HCT116 (cell line): ENCODE measurements around the gene HEMGN. TPM values are rescaled to one million over a fixed set of nuclear protein-coding genes. Genes with fewer than 3 reads are reported as not detected.
A peak's percentile ranks its signal among the peaks of the same experiment; 100 is the strongest.

Experiments
- ATAC-seq: fragments of 200-7000 bp; cut with Tn5 transposase; 2 replicates; pipeline ENCODE4 v1.9.1; 2020; ENCODE audit warnings: mild to moderate bottlenecking, moderate library complexity
- BruUV-seq: library from RNA; stranded (reverse); fragments of 400-500 nt; replicated peaks from 2 replicates; lab custom pipeline; 2021; lab: Mats Ljungman, UMichigan
- CTCF ChIA-PET: fragments of 300-600 bp; sonication (Branson Sonifier 250); formaldehyde crosslinking; loops from one replicate; lab custom pipeline; 2021; ENCODE audit warnings: antibody characterized with exemption; lab: Charles Lee
- POLR2A ChIA-PET: fragments of 300-600, 350-600 bp; sonication (Branson Sonifier 250); formaldehyde crosslinking; loops from one replicate; lab custom pipeline; 2021; ENCODE audit warnings: antibody characterized with exemption; lab: Charles Lee
- RAD21 ChIA-PET, 2 experiments: fragments of 300-600 bp; sonication (Branson Sonifier 250); formaldehyde crosslinking; loops; one replicate each; lab custom pipeline; 2023; ENCODE audit warnings: low total read pairs in 2 of 2; ENCODE audit not compliant: uncharacterized antibody in 2 of 2, unreplicated experiment in 2 of 2, low non-redundant PET in 1 of 2; lab: Charles Lee
- DNase-seq: peaks from one replicate; pipeline ENCODE4 v3.0.0-alpha.2; 2010; ENCODE audit warnings: low read depth, low spot score
- H2AFZ ChIP-seq: fragments of 200-600 bp; shearing (Covaris generic), sonication (generic); 2 replicates; pipeline ENCODE4 v1.6.1; 2017; ENCODE audit warnings: low read depth, mixed run types, mixed read lengths, antibody characterized with exemption, low read length; ENCODE audit not compliant: poor library complexity, severe bottlenecking
- H3K27ac ChIP-seq: 2 replicates; pipeline ENCODE4 v1.5.1; 2012; ENCODE audit warnings: low read depth, low read length
- H3K27me3 ChIP-seq: fragments of 200-600 bp; sonication (generic); 2 replicates; pipeline ENCODE4 v1.6.1; 2016; ENCODE audit warnings: mixed run types, low read length, mixed read lengths; ENCODE audit not compliant: insufficient read depth
- H3K36me3 ChIP-seq, 2 experiments: fragments of 200-500 bp in 1 of 2; fragments of 200-600 bp in 1 of 2; sonication (Bioruptor generic) in 1 of 2; sonication (generic) in 1 of 2; 2 replicates each; pipeline versions ENCODE4 v1.5.1 to v1.6.1; 2014 to 2016; ENCODE audit warnings: low read length in 2 of 2, inconsistent platforms in 1 of 2, mixed read lengths in 1 of 2, mixed run types in 1 of 2; ENCODE audit not compliant: insufficient read depth in 2 of 2, control insufficient read depth in 1 of 2
- H3K4me1 ChIP-seq, 2 experiments: fragments of 200-600 bp in 1 of 2; sonication (generic) in 1 of 2; 2 replicates each; pipeline versions ENCODE4 v1.5.1 to v1.6.1; 2012 to 2017; ENCODE audit warnings: low read length in 2 of 2, inconsistent platforms in 1 of 2, mild to moderate bottlenecking in 1 of 2, mixed read lengths in 1 of 2, mixed run types in 1 of 2, moderate library complexity in 1 of 2; ENCODE audit not compliant: insufficient read depth in 2 of 2, control insufficient read depth in 1 of 2
- H3K4me2 ChIP-seq: fragments of 200-600 bp; sonication (generic); 2 replicates; pipeline ENCODE4 v1.6.1; 2017; ENCODE audit warnings: mixed run types, low read length, mixed read lengths
- H3K4me3 ChIP-seq, 2 experiments: fragments of 200-600 bp in 1 of 2; sonication (generic) in 1 of 2; replicated peaks in 1 of 2; 2 replicates each; pipeline ENCODE4 v1.5.1; 2011 to 2016; ENCODE audit warnings: low read length in 2 of 2, control low read depth in 1 of 2, low read depth in 1 of 2, mild to moderate bottlenecking in 1 of 2, mixed read lengths in 1 of 2, mixed run types in 1 of 2
- H3K79me2 ChIP-seq: fragments of 200-600 bp; sonication (generic); 2 replicates; pipeline ENCODE4 v1.6.1; 2017; ENCODE audit warnings: mild to moderate bottlenecking, mixed run types, low read length, moderate library complexity, mixed read lengths; ENCODE audit not compliant: insufficient read depth
- H3K9ac ChIP-seq: fragments of 200-600 bp; sonication (generic); 2 replicates; pipeline ENCODE4 v1.6.1; 2016; ENCODE audit warnings: low read length, mixed read lengths
- H3K9me2 ChIP-seq: fragments of 200-600 bp; sonication (generic), shearing (Covaris generic); 2 replicates; pipeline ENCODE4 v1.6.1; 2017; ENCODE audit warnings: mixed run types, mild to moderate bottlenecking, moderate library complexity; ENCODE audit not compliant: insufficient read depth
- H3K9me3 ChIP-seq, 2 experiments: fragments of 200-500 bp in 1 of 2; fragments of 200-600 bp in 1 of 2; sonication (Bioruptor generic) in 1 of 2; sonication (generic) in 1 of 2; 2 replicates each; pipeline ENCODE4 v1.6.1; 2014 to 2017; ENCODE audit warnings: low read length in 2 of 2, mixed read lengths in 2 of 2, inconsistent platforms in 1 of 2, low read depth in 1 of 2, mild to moderate bottlenecking in 1 of 2, mixed run types in 1 of 2, moderate library complexity in 1 of 2; ENCODE audit not compliant: control insufficient read depth in 1 of 2, insufficient read depth in 1 of 2
- H4K20me1 ChIP-seq: fragments of 200-600 bp; sonication (generic), shearing (Covaris generic); 2 replicates; pipeline ENCODE4 v1.6.1; 2017; ENCODE audit warnings: mixed run types, mild to moderate bottlenecking, moderate library complexity; ENCODE audit not compliant: insufficient read depth
- ATF3 ChIP-seq: IDR thresholded peaks from 2 replicates; pipeline ENCODE4 v1.6.1; 2012
- CBX3 ChIP-seq: IDR thresholded peaks from 2 replicates; pipeline ENCODE4 v1.6.1; 2012; ENCODE audit warnings: low read depth
- CEBPB ChIP-seq: IDR thresholded peaks from 2 replicates; pipeline ENCODE4 v1.6.1; 2012; ENCODE audit warnings: low read depth
- CTCF ChIP-seq, 3 experiments: fragments of 200-600 bp in 1 of 3; sonication (generic) in 1 of 3; IDR thresholded peaks in 2 of 3; conservative IDR thresholded peaks in 1 of 3; 2 replicates each; pipeline ENCODE4 v1.5.1; 2012 to 2017; ENCODE audit warnings: low read depth in 2 of 3, low read length in 2 of 3, antibody characterized with exemption in 1 of 3, borderline replicate concordance in 1 of 3, control low read depth in 1 of 3, mild to moderate bottlenecking in 1 of 3, mixed read lengths in 1 of 3, mixed run types in 1 of 3, moderate library complexity in 1 of 3; ENCODE audit not compliant: insufficient read depth in 1 of 3
- ELF1 ChIP-seq: IDR thresholded peaks from 2 replicates; pipeline ENCODE4 v1.6.1; 2012; ENCODE audit warnings: low read depth, borderline replicate concordance
- EZH2 ChIP-seq: fragments of 200-600 bp; sonication (generic); IDR thresholded peaks from 2 replicates; pipeline ENCODE4 v1.6.1; 2017; ENCODE audit warnings: antibody characterized with exemption, mixed run types
- FOSL1 ChIP-seq: IDR thresholded peaks from 2 replicates; pipeline ENCODE4 v1.6.1; 2012; ENCODE audit warnings: low read depth
- JUND ChIP-seq: IDR thresholded peaks from 2 replicates; pipeline ENCODE4 v1.6.1; 2012
- MAX ChIP-seq: IDR thresholded peaks from 2 replicates; pipeline ENCODE4 v1.6.1; 2012
- POLR2A ChIP-seq: IDR thresholded peaks from 2 replicates; pipeline ENCODE4 v1.7.0; 2011; ENCODE audit warnings: borderline replicate concordance; ENCODE audit not compliant: insufficient read depth, insufficient read length; ENCODE audit errors: extremely low read depth
- POLR2AphosphoS5 ChIP-seq: IDR thresholded peaks from 2 replicates; pipeline ENCODE4 v1.6.1; 2011; ENCODE audit warnings: mild to moderate bottlenecking, low read depth, low read length, moderate library complexity
- RAD21 ChIP-seq: IDR thresholded peaks from 2 replicates; pipeline ENCODE4 v1.6.1; 2012; ENCODE audit warnings: low read depth, mild to moderate bottlenecking
- REST ChIP-seq: IDR thresholded peaks from 2 replicates; pipeline ENCODE4 v1.6.1; 2012; ENCODE audit warnings: low read depth
- SIN3A ChIP-seq: IDR thresholded peaks from 2 replicates; pipeline ENCODE4 v1.6.1; 2012; ENCODE audit warnings: low read depth
- SP1 ChIP-seq: IDR thresholded peaks from 2 replicates; pipeline ENCODE4 v1.6.1; 2012; ENCODE audit warnings: low read depth
- SRF ChIP-seq: IDR thresholded peaks from 2 replicates; pipeline ENCODE4 v1.6.1; 2012; ENCODE audit warnings: low read depth
- TCF7L2 ChIP-seq: IDR thresholded peaks from 2 replicates; pipeline ENCODE4 v1.7.0; 2011; ENCODE audit warnings: borderline replicate concordance, inconsistent platforms; ENCODE audit not compliant: insufficient read depth, insufficient read length; ENCODE audit errors: extremely low read depth
- YY1 ChIP-seq: IDR thresholded peaks from 2 replicates; pipeline ENCODE4 v1.6.1; 2011; ENCODE audit warnings: low read length, low read depth, moderate library complexity, mild to moderate bottlenecking; ENCODE audit not compliant: insufficient replicate concordance; ENCODE audit errors: extremely low read depth
- ZFX ChIP-seq: fragments of 450-650 bp; IDR thresholded peaks from 2 replicates; pipeline ENCODE4 v1.6.1; 2017
- ZNF274 ChIP-seq: fragments of 200-500 bp; sonication (Bioruptor generic); IDR thresholded peaks from 2 replicates; pipeline ENCODE4 v1.6.1; 2014; ENCODE audit warnings: mild to moderate bottlenecking, low read depth, low read length, inconsistent platforms
- intact Hi-C: fragments of 100-400 bp; cut with micrococcal nuclease; formaldehyde crosslinking; loops from 2 replicates; pipeline ENCODE4 v1.10.0; 2022
- total RNA-seq: library from RNA; stranded (reverse); gene quantifications from one replicate; pipeline ENCODE4 v1.2.1, GENCODE V29; 2021; ENCODE audit not compliant: unreplicated experiment

The HEMGN gene
- total RNA-seq, 1 experiment from 2014 or later, result not detected

- POLR2A ChIA-PET, result interaction anchor here (1.4 to 1.6 kb wide), 2 partner anchors 72 to 351 kb away, joined by 3 read pairs; partner anchors contain the start of genes NANS, NCBP1 and TSTD2
- no peaks in the 10 kb centered on the region; a peak in 1 of 4 replicates for H3K36me3 ChIP-seq
- H3K9me2 ChIP-seq, result no peaks in the 10 kb centered on the region
- RAD21 ChIA-PET, result no interaction called here
- peak overlapping the region; percentile 93 for H3K4me2 ChIP-seq
- H4K20me1 ChIP-seq, result peaks cover 19% of the 10 kb centered on the region; the same call in 1 of the 2 replicates
- H3K9ac ChIP-seq, result peak overlapping the region; percentile 99
- H3K27me3 ChIP-seq, result no peaks in the 10 kb centered on the region
- peaks cover 20 to 61% of the 10 kb centered on the region in 2 experiments for H3K4me1 ChIP-seq
- BruUV-seq, result no TSS peak
- no peaks in the 10 kb centered on the region for H3K9me3 ChIP-seq
- peaks cover 58% of the 10 kb centered on the region for H3K79me2 ChIP-seq
- DNase-seq (peak; percentile 53), ATAC-seq (peak; percentile 21)
- CTCF ChIA-PET, result interaction anchor here (2.4 kb wide), 1 partner anchor 61 kb away, joined by 7 read pairs; no protein-coding TSS in a partner anchor
- H3K4me3 ChIP-seq, result peak overlapping the region; percentile 75 to 86
- H3K27ac ChIP-seq, result peak overlapping the region; percentile 98
- no peak overlapping the region for H2AFZ ChIP-seq
- intact Hi-C loops, result no loop called here
- TF ChIP-seq SRF, result no peak
- no peak for TF ChIP-seq CBX3
- TF ChIP-seq JUND, result no peak
- TF ChIP-seq ZFX, result peak; percentile 82
- 0 out of 2 replicates have a peak, but pooled peaks have one; percentile 35 for TF ChIP-seq SIN3A
- TF ChIP-seq RAD21, result no peak
- no peak for TF ChIP-seq REST
- no peak for TF ChIP-seq ZNF274
- no peak for TF ChIP-seq CTCF (IDR thresholded peaks at IDR 0.05 in 2 of 3, conservative IDR thresholded peaks at IDR 0.05 in 1 of 3; ENCODE audit: borderline replicate concordance in 1 of 3, insufficient read depth in 1 of 3, low read depth in 2 of 3, low read length in 2 of 3)
- TF ChIP-seq EZH2, result no peak
- peak; percentile 83 for TF ChIP-seq MAX
- no peak for TF ChIP-seq FOSL1
- TF ChIP-seq SP1, result peak; percentile 38; the same call in 1 of the 2 replicates
- TF ChIP-seq TCF7L2, result no peak
- no peak for TF ChIP-seq POLR2A
- TF ChIP-seq CEBPB, result peak; percentile 51; the same call in 1 of the 2 replicates
- TF ChIP-seq ATF3, result no peak
- TF ChIP-seq ELF1, result no peak
- peak; percentile 59 for TF ChIP-seq POLR2AphosphoS5
- no peak for TF ChIP-seq YY1
Measured at GRCh38 chr9:97984188-97985057, 46.5 kb upstream of the HEMGN start.
